HG03520 (cell line): ENCODE measurements around the gene THSD4.

ENCODE experiments used
- ATAC-seq: cut with Tn5 transposase; IDR thresholded peaks from one replicate; pipeline ENCODE4 v1.9.1; 2021; ENCODE audit warnings: mild to moderate bottlenecking, moderate library complexity; ENCODE audit not compliant: unreplicated experiment

Gene THSD4

GRCh38 chr15:71782422-71783165 lies 667.3 kb downstream of the THSD4 start:
- ATAC-seq: no peak

- no peak for ATAC-seq
Observed at GRCh38 chr15:71784719-71785118, 669.4 kb downstream of the THSD4 start.

DNA sequence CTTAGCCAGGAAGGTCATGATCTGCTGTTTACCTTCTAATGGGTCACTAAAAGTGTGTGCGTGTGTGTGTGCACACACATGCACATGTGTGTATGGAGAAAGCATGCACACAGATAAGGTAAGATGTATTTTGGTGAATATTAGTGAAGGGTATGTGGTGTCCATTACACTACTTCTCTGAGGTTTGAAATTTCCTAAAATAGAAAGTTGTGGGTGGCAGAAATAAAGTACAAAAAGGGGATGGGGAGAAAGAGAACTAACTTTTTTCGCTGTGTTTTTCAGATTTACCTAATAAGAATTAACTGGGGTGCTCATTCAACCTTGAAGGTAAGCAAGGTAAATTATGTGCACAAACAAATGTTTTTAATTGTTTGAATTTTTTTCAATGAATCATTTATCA lies 670.7 kb downstream of the THSD4 start:
- no peak for ATAC-seq

- ATAC-seq: no peak
Observed at GRCh38 chr15:71786673-71787072, 671.4 kb downstream of the THSD4 start.

DNA sequence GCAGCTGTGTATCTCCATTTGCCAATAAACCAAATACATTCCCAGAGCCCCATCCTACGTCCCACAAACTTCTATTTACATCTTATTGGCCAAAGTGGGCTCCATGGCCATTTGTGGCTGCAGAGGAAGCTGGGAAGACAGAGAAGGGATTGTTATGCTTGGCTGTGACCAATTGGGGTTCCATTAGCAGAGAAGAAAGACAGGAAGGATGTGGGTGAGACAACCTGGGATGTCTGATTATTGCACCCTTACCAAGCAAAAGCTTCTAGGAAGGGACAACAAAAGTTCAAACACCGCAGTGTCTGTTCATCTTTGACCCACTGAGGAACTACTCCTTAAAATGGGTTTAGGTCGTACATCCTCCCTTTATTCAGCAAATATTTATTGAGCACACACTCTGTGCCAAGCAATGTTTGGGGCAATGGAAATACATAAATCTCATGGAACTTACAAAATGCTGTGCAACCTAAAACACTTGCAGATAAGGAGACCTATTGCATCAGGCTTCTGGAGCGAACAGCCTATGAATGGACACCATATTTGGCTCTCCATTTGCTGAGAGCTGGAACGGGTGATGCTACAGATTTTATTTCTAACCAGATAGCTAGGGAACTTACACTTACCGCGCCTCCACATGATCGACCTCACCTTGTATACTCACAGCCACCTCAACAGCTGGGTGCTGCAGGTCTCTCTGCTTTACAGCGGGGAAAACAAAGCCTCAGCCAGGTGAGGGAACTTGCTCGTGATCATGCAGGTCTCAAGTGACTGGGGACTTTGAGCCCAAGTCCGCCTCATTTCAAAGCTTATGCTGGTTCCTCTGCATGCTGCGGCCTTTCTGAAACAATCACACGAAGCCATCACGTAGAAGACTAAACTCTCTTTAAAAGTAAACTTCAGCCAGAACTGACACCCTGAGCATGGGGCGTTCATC lies 673.6 kb downstream of the THSD4 start:
- no peak for ATAC-seq

DNA sequence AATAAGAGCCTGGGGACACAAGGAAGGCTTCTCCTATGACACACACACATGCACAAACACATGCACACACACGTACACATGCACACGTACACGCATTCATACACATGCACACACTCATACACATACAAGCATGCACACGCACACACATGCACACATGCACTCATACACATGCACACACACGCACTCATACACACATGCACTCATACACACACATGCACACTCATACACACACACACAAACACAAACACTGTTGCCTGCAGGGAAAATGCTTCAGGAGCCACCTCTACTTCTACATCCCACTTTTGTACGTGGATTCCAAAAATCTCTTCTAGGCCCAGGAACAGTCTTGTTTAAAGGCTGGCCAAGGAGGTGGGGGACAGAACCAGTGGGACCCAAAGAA lies 674.3 kb downstream of the THSD4 start:
- ATAC-seq: no peak

GRCh38 chr15:71790081-71790480 lies 674.8 kb downstream of the THSD4 start:
- no peak for ATAC-seq

DNA sequence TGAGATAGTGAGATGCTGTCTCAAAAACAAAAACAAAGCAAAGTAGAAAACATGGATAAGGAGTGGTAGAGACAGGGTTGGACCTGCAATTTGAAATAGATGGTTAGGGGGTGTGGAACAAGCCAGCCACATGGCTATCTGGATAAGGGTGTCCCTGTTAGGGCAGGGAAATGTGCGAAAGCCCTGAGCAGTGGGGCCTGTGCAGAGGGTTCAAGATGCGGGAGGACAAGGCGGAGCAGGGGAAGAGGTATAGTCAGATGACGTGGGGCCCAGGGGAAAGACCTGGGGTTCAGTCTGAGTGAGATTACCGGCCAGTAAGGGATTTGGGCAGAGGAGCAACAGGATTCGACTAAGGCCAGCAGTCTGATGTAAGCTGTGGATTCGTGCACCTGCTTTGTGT lies 676.7 kb downstream of the THSD4 start:
- no peak for ATAC-seq

GRCh38 chr15:71792521-71792920 lies 677.2 kb downstream of the THSD4 start:
- no peak for ATAC-seq

DNA sequence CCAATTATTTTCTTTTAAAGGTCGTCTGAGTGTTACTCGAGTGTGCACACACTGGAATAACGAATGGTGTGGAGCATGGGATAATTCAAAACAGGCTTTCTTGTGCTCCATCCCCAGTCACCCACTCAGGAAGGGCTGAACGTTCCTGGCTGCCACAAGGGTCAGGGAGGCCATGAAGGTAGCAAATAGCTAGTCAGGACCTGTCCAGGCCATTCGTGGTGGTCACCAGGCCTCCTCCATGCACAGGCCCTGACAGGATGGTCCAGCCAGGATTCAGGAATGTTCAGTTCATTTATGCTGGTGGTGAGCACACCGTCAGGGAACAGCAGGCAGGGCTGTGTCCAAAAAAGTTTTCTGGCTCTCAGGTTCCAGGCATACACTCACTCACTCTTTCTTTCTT lies 683.4 kb downstream of the THSD4 start:
- no peak for ATAC-seq

GRCh38 chr15:71800190-71800589 lies 684.9 kb downstream of the THSD4 start:
- no peak for ATAC-seq

- no peak for ATAC-seq
Observed at GRCh38 chr15:71800835-71801745, 685.8 kb downstream of the THSD4 start.

DNA sequence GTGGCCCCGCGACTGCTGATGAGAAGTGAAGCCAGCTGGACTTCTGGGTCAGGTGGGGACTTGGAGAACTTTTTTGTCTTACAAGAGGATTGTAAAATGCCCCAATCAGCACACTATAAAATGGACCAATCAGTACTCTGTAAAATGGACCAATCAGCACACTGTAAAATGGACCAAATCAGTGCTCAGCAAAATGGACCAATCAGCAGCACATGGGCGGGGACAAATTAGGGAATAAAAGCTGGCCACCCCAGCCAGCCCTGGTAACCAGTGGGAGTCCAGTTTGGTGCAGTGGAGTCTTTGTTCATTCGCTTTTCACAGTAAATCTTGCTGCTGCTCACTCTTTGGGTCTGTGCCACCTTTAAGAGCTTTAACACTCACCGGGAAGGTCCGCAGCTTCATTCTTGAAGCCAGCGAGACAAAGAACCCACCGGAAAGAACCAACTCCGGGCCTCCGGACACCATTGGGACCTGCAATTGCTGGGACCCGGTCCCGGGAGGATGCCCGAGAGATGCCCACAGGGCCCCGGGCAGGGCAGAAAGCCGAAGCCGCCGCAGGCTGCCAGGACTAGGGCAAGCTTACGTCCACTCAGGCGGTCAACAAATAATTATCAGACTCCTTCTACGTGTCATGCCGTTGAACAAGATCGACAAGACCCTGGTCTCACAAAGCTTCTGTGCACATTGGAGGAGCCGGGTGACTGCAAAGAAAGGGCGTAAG lies 686.8 kb downstream of the THSD4 start:
- ATAC-seq: no peak

- no peak for ATAC-seq
Observed at GRCh38 chr15:71802770-71803169, 687.5 kb downstream of the THSD4 start.

GRCh38 chr15:71804226-71804625 lies 689.0 kb downstream of the THSD4 start:
- no peak for ATAC-seq

- no peak for ATAC-seq
Observed at GRCh38 chr15:71804695-71805470, 689.6 kb downstream of the THSD4 start.

GRCh38 chr15:71806452-71806931 lies 691.2 kb downstream of the THSD4 start:
- no peak for ATAC-seq

GRCh38 chr15:71807125-71807629 lies 691.9 kb downstream of the THSD4 start:
- no peak for ATAC-seq

DNA sequence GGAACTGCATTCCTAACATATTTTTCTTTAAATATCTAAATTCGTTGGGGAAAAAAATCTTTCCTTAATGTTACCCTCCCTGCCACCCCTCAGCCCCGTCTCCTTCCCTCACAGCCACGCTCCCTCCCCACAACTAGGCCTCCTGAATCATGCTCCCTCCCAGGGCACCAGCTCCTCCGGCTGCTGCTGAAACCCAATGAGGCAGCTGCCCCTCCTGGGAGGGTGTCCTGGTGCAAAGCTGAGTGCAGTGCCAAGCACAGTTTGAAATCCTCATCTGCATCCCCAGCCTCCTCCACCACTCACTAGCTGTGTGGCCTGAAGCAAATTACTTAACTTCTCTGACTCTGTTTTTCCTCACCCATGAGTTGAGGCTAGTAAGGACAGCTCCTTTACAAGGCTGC lies 692.4 kb downstream of the THSD4 start:
- no peak for ATAC-seq
